Thyroid gland (tissue), 4 donors: Measurements from ENCODE around the gene VPS9D1. TPM values are rescaled to one million over a fixed set of nuclear protein-coding genes. Genes with fewer than 3 reads are reported as not detected.

ENCODE experiments used
- DNase-seq, 2 donors: peaks; one replicate each; pipeline ENCODE4 v3.0.0-alpha.2; 2019
- H3K27ac ChIP-seq, 3 donors: fragments of 200-600 bp; sonication (generic); 1 replicate in 2 of 3; 2 replicates in 1 of 3; pipeline ENCODE4 v1.5.1; 2016 to 2019; ENCODE audit warnings: mild to moderate bottlenecking in 1 of 3, moderate library complexity in 1 of 3
- H3K27me3 ChIP-seq: fragments of 200-600 bp; sonication (generic); one replicate; pipeline ENCODE4 v1.5.1; 2019
- H3K36me3 ChIP-seq, 2 donors: fragments of 200-600 bp; sonication (generic); one replicate each; pipeline ENCODE4 v1.5.1; 2016 to 2019
- H3K4me1 ChIP-seq, 2 donors: fragments of 200-600 bp; sonication (generic); one replicate each; pipeline ENCODE4 v1.5.1; 2017 to 2019
- H3K4me3 ChIP-seq, 3 donors: fragments of 200-600 bp; sonication (generic); replicated peaks in 1 of 3; 1 replicate in 2 of 3; 2 replicates in 1 of 3; pipeline ENCODE4 v1.5.1; 2016; ENCODE audit warnings: mild to moderate bottlenecking in 1 of 3
- H3K9me3 ChIP-seq: fragments of 200-600 bp; sonication (generic); one replicate; pipeline ENCODE4 v1.5.1; 2017
- CTCF ChIP-seq, 6 experiments: fragments of 200-600 bp in 3 of 6; fragments of 450-650 bp in 3 of 6; sonication (generic) in 3 of 6; IDR thresholded peaks; one replicate each; pipeline ENCODE4 v1.5.1; 2016 to 2019; ENCODE audit warnings: antibody characterized with exemption in 6 of 6, mild to moderate bottlenecking in 2 of 6, inconsistent platforms in 1 of 6, moderate library complexity in 1 of 6
- POLR2A ChIP-seq, 2 donors: fragments of 450-650 bp; IDR thresholded peaks; one replicate each; pipeline ENCODE4 v1.6.1; 2017; ENCODE audit warnings: antibody characterized with exemption in 2 of 2, mild to moderate bottlenecking in 2 of 2, moderate library complexity in 1 of 2
- WGBS, 2 donors: methylation state at CpG; one replicate each; pipeline ENCODE4 v1.1.5; 2017; 5-methylcytosine and 5-hydroxymethylcytosine counted together
- intact Hi-C: fragments of 100-400 bp; cut with DNase I; formaldehyde crosslinking; loops from one replicate; pipeline ENCODE4 v1.15.1; 2023
- total RNA-seq, 4 donors: library from RNA; depleted of rRNA; stranded (reverse); fragments of >200 nt; gene quantifications; one replicate each; pipeline ENCODE4 v1.2.3, GENCODE V29; 2016

The VPS9D1 gene
- total RNA-seq, 4 donors from 2014 or later = 3.1 to 15.6 (median 9.0) TPM

- Histone ChIP-seq H3K27me3 (no peaks in the 10 kb centered on the region), H3K36me3 (no peaks in the 10 kb centered on the region), H3K27ac (no peak overlapping the region), H3K9me3 (no peaks in the 10 kb centered on the region), H3K4me3 (no peak overlapping the region), H3K4me1 (no peaks in the 10 kb centered on the region)
- no peak for TF ChIP-seq CTCF (IDR thresholded peaks at IDR 0.05)
- no peak for TF ChIP-seq POLR2A (IDR thresholded peaks at IDR 0.05)
- intact Hi-C loops = no loop called here
- WGBS, 2 donors = 93 to 94% methylated on average over 8 to 15 of the region's 15 CpGs
- no peak for DNase-seq
Measured at GRCh38 chr16:89746043-89746442, 25.3 kb upstream of the VPS9D1 start.

GRCh38 chr16:89744813-89745212 is 24.1 kb upstream of the VPS9D1 start:
- 95% methylated on average over 14 to 16 of the region's 16 CpGs for WGBS, 2 donors

GRCh38 chr16:89742948-89743347 is 22.2 kb upstream of the VPS9D1 start:
- Histone ChIP-seq H3K27me3 (no peaks in the 10 kb centered on the region), H3K9me3 (no peaks in the 10 kb centered on the region), H3K36me3 (peaks cover 23 to 24% of the 10 kb centered on the region in 2 donors), H3K4me1 (no peaks in the 10 kb centered on the region), H3K27ac (no peak overlapping the region), H3K4me3 (no peak overlapping the region)
- intact Hi-C loops = no loop called here
- TF ChIP-seq CTCF (IDR thresholded peaks at IDR 0.05) (no peak), POLR2A (IDR thresholded peaks at IDR 0.05) (no peak)
- WGBS, 2 donors = 81 to 83% methylated on average over 3 to 4 of the region's 4 CpGs
- no peak for DNase-seq

More at GRCh38 chr16:89744813-89745212, 24.1 kb upstream of the VPS9D1 start:
- Histone ChIP-seq H3K4me1 (no peaks in the 10 kb centered on the region), H3K27ac (no peak overlapping the region), H3K9me3 (no peaks in the 10 kb centered on the region), H3K36me3 (peaks cover 4 to 6% of the 10 kb centered on the region in 2 donors), H3K27me3 (no peaks in the 10 kb centered on the region), H3K4me3 (no peak overlapping the region)
- TF ChIP-seq POLR2A (IDR thresholded peaks at IDR 0.05) (no peak), CTCF (IDR thresholded peaks at IDR 0.05) (no peak)
- intact Hi-C loops = no loop called here
- no peak for DNase-seq

GRCh38 chr16:89741342-89742014 is 20.8 kb upstream of the VPS9D1 start:
- TF ChIP-seq CTCF (IDR thresholded peaks at IDR 0.05) (no peak), POLR2A (IDR thresholded peaks at IDR 0.05) (no peak)
- H3K9me3 ChIP-seq = no peaks in the 10 kb centered on the region
- no peak overlapping the region for H3K27ac ChIP-seq
- no peaks in the 10 kb centered on the region for H3K27me3 ChIP-seq
- intact Hi-C loops = no loop called here
- no peak for DNase-seq
- 91 to 92% methylated on average over 5 to 11 of the region's 11 CpGs for WGBS, 2 donors
- H3K4me3 ChIP-seq = no peak overlapping the region
- peaks cover 36 to 37% of the 10 kb centered on the region in 2 donors for H3K36me3 ChIP-seq
- H3K4me1 ChIP-seq = no peaks in the 10 kb centered on the region

- Histone ChIP-seq H3K27ac (no peak overlapping the region), H3K4me3 (no peak overlapping the region), H3K27me3 (no peaks in the 10 kb centered on the region), H3K4me1 (no peaks in the 10 kb centered on the region), H3K36me3 (peaks cover 49 to 56% of the 10 kb centered on the region in 2 donors), H3K9me3 (no peaks in the 10 kb centered on the region)
- WGBS, 2 donors = 97 to 100% methylated on average over 2 to 9 of the region's 9 CpGs
- intact Hi-C loops = no loop called here
- no peak for DNase-seq
- TF ChIP-seq POLR2A (IDR thresholded peaks at IDR 0.05) = no peak
- no peak for TF ChIP-seq CTCF (IDR thresholded peaks at IDR 0.05)
Measured at GRCh38 chr16:89739383-89739782, 18.7 kb upstream of the VPS9D1 start.
